Psoas muscle (tissue), 8 donors: ENCODE measurements around the gene ESAM. TPM values are rescaled to one million over a fixed set of nuclear protein-coding genes. Genes with fewer than 3 reads are reported as not detected.

Experiments used
- ATAC-seq, 4 donors: fragments of 200-7000 bp; cut with Tn5 transposase; one replicate each; pipeline ENCODE4 v1.9.1; 2020; ENCODE audit warnings: moderate library complexity in 3 of 4, mild to moderate bottlenecking in 2 of 4
- DNase-seq, 2 donors: peaks; one replicate each; pipeline ENCODE4 v3.0.0-alpha.2; 2020
- H3K27ac ChIP-seq: fragments of 200-600 bp; one replicate; pipeline ENCODE4 v1.8.0; 2022
- H3K27me3 ChIP-seq, 3 donors: fragments of 200-600 bp in 1 of 3; one replicate each; pipeline versions ENCODE4 v1.6.1 to v1.8.0; 2013 to 2022; ENCODE audit warnings: low read length in 2 of 3, mild to moderate bottlenecking in 2 of 3, moderate library complexity in 1 of 3; ENCODE audit not compliant: insufficient read depth in 3 of 3
- H3K36me3 ChIP-seq, 2 donors: fragments of 200-600 bp in 1 of 2; one replicate each; pipeline versions ENCODE4 v1.6.1 to v1.8.0; 2013 to 2022; ENCODE audit warnings: low read depth in 1 of 2, mild to moderate bottlenecking in 1 of 2, moderate library complexity in 1 of 2; ENCODE audit not compliant: insufficient read depth in 1 of 2
- H3K4me1 ChIP-seq: fragments of 200-600 bp; one replicate; pipeline ENCODE4 v1.8.0; 2022
- H3K4me3 ChIP-seq: fragments of 200-600 bp; one replicate; pipeline ENCODE4 v1.8.0; 2022; ENCODE audit warnings: mild to moderate bottlenecking
- H3K9me3 ChIP-seq: fragments of 200-600 bp; one replicate; pipeline ENCODE4 v1.8.0; 2022
- WGBS, 3 donors: extraction: QIAGEN DNeasy Blood & Tissue Kit; methylation state at CpG; one replicate each; pipeline versions ENCODE4 v1.1.6 to v1.1.7; 2013; 5-methylcytosine and 5-hydroxymethylcytosine counted together
- intact Hi-C, 2 donors: fragments of 100-400 bp; cut with DNase I; formaldehyde crosslinking; loops; one replicate each; pipeline versions ENCODE4 v1.11.0 to v1.14.2; 2022
- polyA plus RNA-seq, 3 donors: library from polyadenylated mRNA; stranded (reverse); fragments of 200-250 nt; gene quantifications; one replicate each; pipeline ENCODE4 v1.2.3, GENCODE V29; 2013
- total RNA-seq, 4 donors: library from RNA; stranded (reverse); fragmentation: NEBNext Ultra II Directional in 2 of 4; extraction: Animal tissue kit (Norgen Biotek cat#: 25700) in 2 of 4; gene quantifications; one replicate each; pipeline versions ENCODE4 v1.2.1 to v1.2.4, GENCODE V29; 2021 to 2023
- TF ChIP-seq, protein P1 (sequence below): fragments of 200-600 bp; IDR thresholded peaks from one replicate; pipeline ENCODE4 v1.8.0; 2022; ENCODE audit warnings: antibody characterized with exemption
- donor health status: healthy with polysubstance abuse.
- donor health status: DM: no; HTN: no; CAD: no; lungs with moderate emphysema.
- donor health status: Bipolar disorder and iron deficiency.
- donor health status: healthy.
- donor health status: DM: yes; HTN: yes; CAD: no.
- donor health status: DM: no; HTN: no; CAD: no.
- donor health status: DM: no; HTN: no; CAD: no.
- donor health status: DM: yes; HTN: yes; CAD: no.

The ESAM gene
- total and polyA plus RNA-seq, 7 donors: 18.4 to 37.2 (median 27.9) TPM

GRCh38 chr11:124717786-124718651, 44.1 kb downstream of the ESAM start:
- Histone ChIP-seq H3K4me1 (no peaks in the 10 kb centered on the region), H3K36me3 (no peaks in the 10 kb centered on the region), H3K27ac (no peak overlapping the region), H3K27me3 (peaks cover 0 to 63% (median 3%) of the 10 kb centered on the region in 3 donors), H3K4me3 (peak overlapping the region; percentile 61), H3K9me3 (no peaks in the 10 kb centered on the region)
- DNase-seq: peak; percentile 37 to 62
- intact Hi-C loops: no loop called here
- WGBS, 3 donors: 1% methylated on average over 41 to 45 of the region's 45 CpGs
- TF ChIP-seq, protein P1, sequence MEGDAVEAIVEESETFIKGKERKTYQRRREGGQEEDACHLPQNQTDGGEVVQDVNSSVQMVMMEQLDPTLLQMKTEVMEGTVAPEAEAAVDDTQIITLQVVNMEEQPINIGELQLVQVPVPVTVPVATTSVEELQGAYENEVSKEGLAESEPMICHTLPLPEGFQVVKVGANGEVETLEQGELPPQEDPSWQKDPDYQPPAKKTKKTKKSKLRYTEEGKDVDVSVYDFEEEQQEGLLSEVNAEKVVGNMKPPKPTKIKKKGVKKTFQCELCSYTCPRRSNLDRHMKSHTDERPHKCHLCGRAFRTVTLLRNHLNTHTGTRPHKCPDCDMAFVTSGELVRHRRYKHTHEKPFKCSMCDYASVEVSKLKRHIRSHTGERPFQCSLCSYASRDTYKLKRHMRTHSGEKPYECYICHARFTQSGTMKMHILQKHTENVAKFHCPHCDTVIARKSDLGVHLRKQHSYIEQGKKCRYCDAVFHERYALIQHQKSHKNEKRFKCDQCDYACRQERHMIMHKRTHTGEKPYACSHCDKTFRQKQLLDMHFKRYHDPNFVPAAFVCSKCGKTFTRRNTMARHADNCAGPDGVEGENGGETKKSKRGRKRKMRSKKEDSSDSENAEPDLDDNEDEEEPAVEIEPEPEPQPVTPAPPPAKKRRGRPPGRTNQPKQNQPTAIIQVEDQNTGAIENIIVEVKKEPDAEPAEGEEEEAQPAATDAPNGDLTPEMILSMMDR: no peak
- ATAC-seq: peak in 3 of 4 donors; percentile 19 to 63 (median 37)

- TF ChIP-seq, protein P1: no peak
- WGBS, 3 donors: 38 to 48% (median 45%) methylated on average over 7 of the region's 7 CpGs
- H3K4me1 ChIP-seq: no peaks in the 10 kb centered on the region
- intact Hi-C loops: no loop called here
- no peak overlapping the region for H3K27ac ChIP-seq
- ATAC-seq (no peak), DNase-seq (no peak)
- H3K36me3 ChIP-seq: no peaks in the 10 kb centered on the region
- H3K4me3 ChIP-seq: peak overlapping the region; percentile 61
- H3K9me3 ChIP-seq: no peaks in the 10 kb centered on the region
- H3K27me3 ChIP-seq: peaks cover 0 to 59% (median 3%) of the 10 kb centered on the region in 3 donors
Observed at GRCh38 chr11:124717421-124717785, 44.7 kb downstream of the ESAM start.

- Histone ChIP-seq H3K9me3 (no peaks in the 10 kb centered on the region), H3K27me3 (peaks cover 0 to 59% (median 0%) of the 10 kb centered on the region in 3 donors), H3K27ac (no peak overlapping the region), H3K36me3 (no peaks in the 10 kb centered on the region), H3K4me3 (no peak overlapping the region), H3K4me1 (no peaks in the 10 kb centered on the region)
- WGBS, 3 donors: 68 to 73% (median 70%) methylated on average over 3 of the region's 3 CpGs
- ATAC-seq (no peak), DNase-seq (no peak)
- intact Hi-C loops: no loop called here
- TF ChIP-seq, protein P1: no peak
Observed at GRCh38 chr11:124716591-124716990, 45.5 kb downstream of the ESAM start.

DNA sequence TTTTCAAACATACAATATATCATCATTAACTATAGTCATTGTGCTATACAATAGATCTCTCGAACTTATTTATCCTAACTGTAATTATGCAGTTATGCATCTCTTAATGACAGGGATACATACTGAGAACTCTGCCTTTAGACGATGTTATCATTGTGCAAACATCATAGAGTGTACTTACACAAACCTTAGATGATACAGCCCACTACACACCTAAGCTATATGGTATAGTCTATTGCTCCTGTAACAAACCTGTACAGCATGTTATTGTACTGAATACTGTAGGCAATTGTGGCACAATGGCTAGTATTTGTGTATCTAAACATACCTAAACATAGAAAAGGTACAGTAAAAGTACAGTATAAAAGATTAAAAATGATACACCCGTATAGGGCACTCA, 49.7 kb downstream of the ESAM start:
- no peaks in the 10 kb centered on the region for H3K4me1 ChIP-seq
- H3K4me3 ChIP-seq: no peak overlapping the region
- DNase-seq: no peak
- TF ChIP-seq, protein P1: no peak
- peaks cover 0 to 26% (median 0%) of the 10 kb centered on the region in 3 donors for H3K27me3 ChIP-seq
- H3K36me3 ChIP-seq: no peaks in the 10 kb centered on the region
- H3K9me3 ChIP-seq: no peaks in the 10 kb centered on the region
- H3K27ac ChIP-seq: no peak overlapping the region
- WGBS, 3 donors: 84 to 86% (median 85%) methylated on average over 3 of the region's 3 CpGs
- intact Hi-C loops: no loop called here
- no peak for ATAC-seq
